ENCODE data around the gene PSME2. TPM values are rescaled to one million over a fixed set of nuclear protein-coding genes. Genes with fewer than 3 reads are reported as not detected.
A peak's percentile ranks its signal among the peaks of the same experiment; 100 is the strongest.

PSME2 gene
- total and polyA plus RNA-seq, 2 donors (not counting 3 experiments of a cell fraction or from before 2014, with no cell fraction given), result 66.5 to 126 TPM

DNA sequence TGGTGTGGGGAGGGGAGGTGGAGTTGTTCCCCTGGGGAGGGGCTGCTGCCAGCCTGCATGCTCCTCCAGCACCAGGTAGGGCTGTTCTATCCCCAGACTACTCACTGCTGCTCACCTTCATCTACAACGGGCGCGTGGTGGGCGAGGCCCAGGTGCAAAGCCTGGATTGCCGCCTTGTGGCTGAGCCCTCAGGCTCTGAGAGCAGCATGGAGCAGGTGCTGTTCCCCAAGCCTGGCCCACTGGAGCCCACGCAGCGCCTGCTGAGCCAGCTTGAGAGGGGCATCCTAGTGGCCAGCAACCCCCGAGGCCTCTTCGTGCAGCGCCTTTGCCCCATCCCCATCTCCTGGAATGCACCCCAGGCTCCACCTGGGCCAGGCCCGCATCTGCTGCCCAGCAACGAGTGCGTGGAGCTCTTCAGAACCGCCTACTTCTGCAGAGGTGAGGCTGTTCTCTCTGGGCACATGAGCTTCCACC, 18.1 kb upstream of the PSME2 start:
- TF ChIP-seq POLR2AphosphoS5 (IDR thresholded peaks at IDR 0.05; ENCODE audit: insufficient read depth, low read depth, low read length) (no peak), EZH2 (IDR thresholded peaks at IDR 0.05; ENCODE audit: borderline replicate concordance, low read depth, low read length, severe bottlenecking) (no peak), MYC (IDR thresholded peaks at IDR 0.05; ENCODE audit: low read depth, low read length) (no peak), MAX (IDR thresholded peaks at IDR 0.05; ENCODE audit: insufficient read depth, insufficient read length) (no peak)
- FAIRE-seq (no peak), DNase-seq (ENCODE audit: low read depth, low spot score) (no peak)
- H3K4me1 ChIP-seq (ENCODE audit: control insufficient read depth, extremely low read depth, insufficient read depth, low read length), result peaks cover 16% of the 10 kb centered on the region
- no TSS peak for BruUV-seq (replicated peaks)
- no peak overlapping the region for H2AFZ ChIP-seq (ENCODE audit: low read depth, low read length)
- H3K9me1 ChIP-seq (replicated peaks; ENCODE audit: control insufficient read depth, extremely low read depth, insufficient read depth, low read length), result no peaks in the 10 kb centered on the region
- no peaks in the 10 kb centered on the region for H3K9me3 ChIP-seq (replicated peaks; ENCODE audit: control insufficient read depth, insufficient read depth, low read length)
- no peak overlapping the region for H3K9ac ChIP-seq (replicated peaks; ENCODE audit: extremely low read depth, insufficient read depth, low read length)
- H4K20me1 ChIP-seq (replicated peaks; ENCODE audit: control insufficient read depth, extremely low read depth, insufficient read depth, low read length), result no peaks in the 10 kb centered on the region
- H3K27me3 ChIP-seq (ENCODE audit: control insufficient read depth in 2 of 2, insufficient read depth in 2 of 2, low read length in 2 of 2), result no peaks in the 10 kb centered on the region
- ChIA-PET CTCF (no interaction called here), POLR2A (interaction anchor here (1.2 kb wide), 1 partner anchor 22 kb away, joined by 3 read pairs; no protein-coding TSS in a partner anchor)
- H3K79me2 ChIP-seq (ENCODE audit: control insufficient read depth, insufficient read depth, low read length), result peaks cover 9% of the 10 kb centered on the region
- intact Hi-C loops (cut with micrococcal nuclease), result no loop called here
- dilution Hi-C loops (cut with MboI; ENCODE audit: extremely low pct_ligation_motif_present, low sequenced_read_pairs), result no loop called here
- no peak overlapping the region for H3K4me3 ChIP-seq (replicated peaks in 1 of 3; ENCODE audit: insufficient read depth in 1 of 3, low read depth in 1 of 3, low read length in 3 of 3)
- H3K4me2 ChIP-seq (ENCODE audit: insufficient read depth, low read length), result no peak overlapping the region
- H3K27ac ChIP-seq (ENCODE audit: insufficient read depth, low read depth, low read length), result no peak overlapping the region
- peaks cover 25 to 46% of the 10 kb centered on the region in 2 experiments for H3K36me3 ChIP-seq (ENCODE audit: control insufficient read depth in 2 of 2, extremely low read depth in 1 of 2, insufficient read depth in 2 of 2, low read length in 2 of 2)

DNA sequence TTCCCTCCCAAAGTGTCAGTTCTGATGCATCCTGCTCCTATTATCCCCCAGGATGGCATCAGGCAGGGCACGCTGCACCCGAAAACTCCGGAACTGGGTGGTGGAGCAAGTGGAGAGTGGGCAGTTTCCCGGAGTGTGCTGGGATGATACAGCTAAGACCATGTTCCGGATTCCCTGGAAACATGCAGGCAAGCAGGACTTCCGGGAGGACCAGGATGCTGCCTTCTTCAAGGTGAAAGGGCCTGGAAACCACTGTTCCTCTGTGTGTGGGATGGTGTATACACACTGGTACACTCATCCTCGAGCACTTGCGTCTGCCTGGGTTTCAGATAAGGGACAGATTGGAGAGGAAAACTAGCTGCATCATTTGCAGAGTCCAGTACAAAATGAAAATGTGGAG, 15.7 kb upstream of the PSME2 start:
- FAIRE-seq (no peak), DNase-seq (ENCODE audit: low read depth, low spot score) (no peak)
- H3K27ac ChIP-seq (ENCODE audit: insufficient read depth, low read depth, low read length), result peak overlapping the region; percentile 78
- peaks cover 9% of the 10 kb centered on the region for H3K79me2 ChIP-seq (ENCODE audit: control insufficient read depth, insufficient read depth, low read length)
- dilution Hi-C loops (cut with MboI; ENCODE audit: extremely low pct_ligation_motif_present, low sequenced_read_pairs) (no loop called here), intact Hi-C loops (cut with micrococcal nuclease) (no loop called here)
- peak overlapping the region; percentile 78 for H3K9ac ChIP-seq (replicated peaks; ENCODE audit: extremely low read depth, insufficient read depth, low read length)
- peaks cover 26 to 57% of the 10 kb centered on the region in 2 experiments for H3K36me3 ChIP-seq (ENCODE audit: control insufficient read depth in 2 of 2, extremely low read depth in 1 of 2, insufficient read depth in 2 of 2, low read length in 2 of 2)
- no peaks in the 10 kb centered on the region for H3K9me1 ChIP-seq (replicated peaks; ENCODE audit: control insufficient read depth, extremely low read depth, insufficient read depth, low read length)
- ChIA-PET CTCF (interaction anchor here (1.0 to 3.4 kb wide), 11 partner anchors 13 to 188 kb away, joined by 3 to 63 read pairs (median 8); partner anchors contain the start of genes CIDEB, LTB4R2, PSME1 and PSME2), POLR2A (interaction anchor here (1.6 kb wide), 1 partner anchor 16 kb away, joined by 6 read pairs; no protein-coding TSS in a partner anchor)
- no TSS peak for BruUV-seq (replicated peaks)
- peak overlapping the region; percentile 91 for H3K4me2 ChIP-seq (ENCODE audit: insufficient read depth, low read length)
- peak overlapping the region in 2 of 3 experiments; percentile 37 to 79 for H3K4me3 ChIP-seq (replicated peaks in 1 of 3; ENCODE audit: insufficient read depth in 1 of 3, low read depth in 1 of 3, low read length in 3 of 3)
- TF ChIP-seq POLR2AphosphoS5 (IDR thresholded peaks at IDR 0.05; ENCODE audit: insufficient read depth, low read depth, low read length) (peak; percentile 15), MAX (IDR thresholded peaks at IDR 0.05; ENCODE audit: insufficient read depth, insufficient read length) (no peak)
- peaks cover 16% of the 10 kb centered on the region for H3K4me1 ChIP-seq (ENCODE audit: control insufficient read depth, extremely low read depth, insufficient read depth, low read length)
- no peaks in the 10 kb centered on the region for H4K20me1 ChIP-seq (replicated peaks; ENCODE audit: control insufficient read depth, extremely low read depth, insufficient read depth, low read length)
- H3K9me3 ChIP-seq (replicated peaks; ENCODE audit: control insufficient read depth, insufficient read depth, low read length), result no peaks in the 10 kb centered on the region
- H3K27me3 ChIP-seq (ENCODE audit: control insufficient read depth in 2 of 2, insufficient read depth in 2 of 2, low read length in 2 of 2), result no peaks in the 10 kb centered on the region
- no peak overlapping the region for H2AFZ ChIP-seq (ENCODE audit: low read depth, low read length)
